GM21576 (cell line): ENCODE measurements around the gene ZNF573.

Experiments used
- ATAC-seq: cut with Tn5 transposase; IDR thresholded peaks from one replicate; pipeline ENCODE4 v1.9.1; 2021; ENCODE audit warnings: mild to moderate bottlenecking, moderate library complexity; ENCODE audit not compliant: unreplicated experiment

The ZNF573 gene

GRCh38 chr19:37695144-37695899 is 84.1 kb downstream of the ZNF573 start:
- no peak for ATAC-seq

GRCh38 chr19:37692956-37693620 is 86.3 kb downstream of the ZNF573 start:
- no peak for ATAC-seq

- ATAC-seq, result peak; percentile 63
Observed at GRCh38 chr19:37691881-37692504, 87.4 kb downstream of the ZNF573 start.
